Sigmoid colon (tissue), 4 donors: ENCODE data around the gene WDR37.

ENCODE experiments used
- POLR2AphosphoS5 ChIP-seq, 4 donors: sonication (generic); formaldehyde crosslinking; IDR thresholded peaks; one replicate each; pipeline ENCODE4 v1.6.1; 2017; ENCODE audit warnings: antibody characterized with exemption in 4 of 4
- TF ChIP-seq, protein P1 (sequence below), 4 experiments: fragments of 450-650 bp in 3 of 4; fragments of 200-600 bp in 1 of 4; IDR thresholded peaks; one replicate each; pipeline ENCODE4 v1.5.1; 2016 to 2019; ENCODE audit warnings: antibody characterized with exemption in 4 of 4, mild to moderate bottlenecking in 3 of 4, moderate library complexity in 2 of 4

DNA sequence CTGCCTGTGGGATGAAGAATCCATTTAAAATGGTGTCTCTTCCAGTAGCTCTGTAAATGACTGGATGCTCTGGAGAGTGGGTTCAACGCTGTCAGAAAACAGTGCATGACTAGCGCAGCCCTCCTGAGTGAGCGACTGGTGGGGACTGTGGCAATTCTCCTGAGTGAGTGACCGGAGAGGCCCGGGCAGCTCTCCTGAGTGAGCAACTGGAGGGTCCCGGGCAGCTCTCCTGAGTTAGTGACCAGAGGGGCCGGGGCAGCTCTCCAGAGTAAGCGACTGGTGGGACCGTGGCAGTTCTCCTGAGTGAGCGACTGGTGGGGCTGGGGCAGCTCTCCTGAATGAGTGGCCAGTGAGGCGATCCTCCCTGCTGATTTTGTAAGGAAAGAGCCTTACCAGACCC, 85.5 kb downstream of the WDR37 start:
- TF ChIP-seq, protein P1, sequence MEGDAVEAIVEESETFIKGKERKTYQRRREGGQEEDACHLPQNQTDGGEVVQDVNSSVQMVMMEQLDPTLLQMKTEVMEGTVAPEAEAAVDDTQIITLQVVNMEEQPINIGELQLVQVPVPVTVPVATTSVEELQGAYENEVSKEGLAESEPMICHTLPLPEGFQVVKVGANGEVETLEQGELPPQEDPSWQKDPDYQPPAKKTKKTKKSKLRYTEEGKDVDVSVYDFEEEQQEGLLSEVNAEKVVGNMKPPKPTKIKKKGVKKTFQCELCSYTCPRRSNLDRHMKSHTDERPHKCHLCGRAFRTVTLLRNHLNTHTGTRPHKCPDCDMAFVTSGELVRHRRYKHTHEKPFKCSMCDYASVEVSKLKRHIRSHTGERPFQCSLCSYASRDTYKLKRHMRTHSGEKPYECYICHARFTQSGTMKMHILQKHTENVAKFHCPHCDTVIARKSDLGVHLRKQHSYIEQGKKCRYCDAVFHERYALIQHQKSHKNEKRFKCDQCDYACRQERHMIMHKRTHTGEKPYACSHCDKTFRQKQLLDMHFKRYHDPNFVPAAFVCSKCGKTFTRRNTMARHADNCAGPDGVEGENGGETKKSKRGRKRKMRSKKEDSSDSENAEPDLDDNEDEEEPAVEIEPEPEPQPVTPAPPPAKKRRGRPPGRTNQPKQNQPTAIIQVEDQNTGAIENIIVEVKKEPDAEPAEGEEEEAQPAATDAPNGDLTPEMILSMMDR (IDR thresholded peaks at IDR 0.05) = no peak
- no peak for TF ChIP-seq POLR2AphosphoS5 (IDR thresholded peaks at IDR 0.05)
